ENCODE results near the gene GLO1. TPM values are rescaled to one million over a fixed set of nuclear protein-coding genes. Genes with fewer than 3 reads are reported as not detected.

GLO1 gene
- polyA plus RNA-seq, 3 donors = 11.4 to 68.6 (median 62.6) TPM

DNA sequence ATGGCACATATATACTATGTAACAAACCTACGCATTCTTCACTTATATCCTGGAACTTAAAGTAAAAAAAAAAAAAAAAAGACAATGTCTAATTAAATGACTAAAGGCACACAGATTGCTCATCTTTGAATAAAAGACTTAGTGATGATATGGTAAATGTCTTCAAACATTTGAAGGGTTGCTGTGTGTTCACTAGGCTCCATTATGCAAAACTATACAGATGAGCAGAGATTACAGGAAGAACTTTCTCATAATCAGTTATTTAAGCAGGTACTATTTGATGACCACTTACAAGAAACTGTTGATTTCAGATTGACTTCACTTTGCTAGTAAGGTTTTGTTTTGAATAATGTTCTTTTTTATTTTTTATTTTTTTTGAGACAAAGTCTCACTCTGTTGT lies 46.5 kb upstream of the GLO1 start:
- Histone ChIP-seq H3K9me3 (replicated peaks in 1 of 2; ENCODE audit: control insufficient read depth in 1 of 2, insufficient read depth in 1 of 2, low read length in 2 of 2) (no peaks in the 10 kb centered on the region), H3K4me2 (replicated peaks; ENCODE audit: extremely low read depth, low read length, poor library complexity, severe bottlenecking) (no peak overlapping the region), H3K27ac (ENCODE audit: low read depth in 1 of 2, low read length in 2 of 2) (no peak overlapping the region), H3K4me3 (replicated peaks in 1 of 3; ENCODE audit: low read depth in 2 of 3, low read length in 3 of 3) (no peak overlapping the region), H2AFZ (ENCODE audit: insufficient read depth, low read depth, low read length, poor library complexity, severe bottlenecking) (no peak overlapping the region), H4K20me1 (ENCODE audit: insufficient read depth, low read length) (no peaks in the 10 kb centered on the region), H3K79me2 (ENCODE audit: insufficient read depth, low read length) (no peaks in the 10 kb centered on the region), H3K9ac (ENCODE audit: insufficient read depth, low read length, poor library complexity, severe bottlenecking) (no peak overlapping the region), H3K36me3 (replicated peaks in 1 of 2; ENCODE audit: control insufficient read depth in 1 of 2, insufficient read depth in 2 of 2, low read length in 2 of 2) (no peaks in the 10 kb centered on the region), H3K4me1 (ENCODE audit: control insufficient read depth in 1 of 2, insufficient read depth in 2 of 2, low read length in 2 of 2) (no peaks in the 10 kb centered on the region), H3K27me3 (ENCODE audit: control insufficient read depth in 2 of 2, insufficient read depth in 2 of 2, low read length in 2 of 2) (no peaks in the 10 kb centered on the region)
- Mint-ChIP-seq H3K9me3 (peaks cover 0 to 2% (median 0%) of the 10 kb centered on the region in 7 donors), H3K27ac (no peak overlapping the region), H3K36me3 (no peaks in the 10 kb centered on the region), H3K27me3 (ENCODE audit: low read depth in 3 of 3) (peaks cover 2 to 4% (median 3%) of the 10 kb centered on the region in 3 donors), H3K4me3 (no peak overlapping the region), H3K4me1 (no peaks in the 10 kb centered on the region)
- no peak for TF ChIP-seq CTCF (IDR thresholded peaks at IDR 0.05)
- DNase-seq = no peak
- WGBS (ENCODE audit: insufficient coverage) = no CpG with 5 or more reads among the region's 1 CpG
- intact Hi-C loops (cut with micrococcal nuclease) = no loop called here

GRCh38 chr6:38739532-38739931 lies 36.6 kb upstream of the GLO1 start:
- Mint-ChIP-seq H3K27ac (no peak overlapping the region), H3K27me3 (ENCODE audit: low read depth in 3 of 3) (peaks cover 8 to 21% (median 11%) of the 10 kb centered on the region in 3 donors), H3K4me1 (no peaks in the 10 kb centered on the region), H3K9me3 (peaks cover 0 to 4% (median 2%) of the 10 kb centered on the region in 7 donors), H3K36me3 (no peaks in the 10 kb centered on the region), H3K4me3 (no peak overlapping the region)
- Histone ChIP-seq H4K20me1 (ENCODE audit: insufficient read depth, low read length) (no peaks in the 10 kb centered on the region), H3K9me3 (replicated peaks in 1 of 2; ENCODE audit: control insufficient read depth in 1 of 2, insufficient read depth in 1 of 2, low read length in 2 of 2) (no peaks in the 10 kb centered on the region), H3K27me3 (ENCODE audit: control insufficient read depth in 2 of 2, insufficient read depth in 2 of 2, low read length in 2 of 2) (peaks cover 2 to 4% of the 10 kb centered on the region in 2 donors), H3K4me2 (replicated peaks; ENCODE audit: extremely low read depth, low read length, poor library complexity, severe bottlenecking) (no peak overlapping the region), H3K36me3 (replicated peaks in 1 of 2; ENCODE audit: control insufficient read depth in 1 of 2, insufficient read depth in 2 of 2, low read length in 2 of 2) (no peaks in the 10 kb centered on the region), H3K4me3 (replicated peaks in 1 of 3; ENCODE audit: low read depth in 2 of 3, low read length in 3 of 3) (no peak overlapping the region), H3K27ac (ENCODE audit: low read depth in 1 of 2, low read length in 2 of 2) (no peak overlapping the region), H3K4me1 (ENCODE audit: control insufficient read depth in 1 of 2, insufficient read depth in 2 of 2, low read length in 2 of 2) (no peaks in the 10 kb centered on the region), H3K9ac (ENCODE audit: insufficient read depth, low read length, poor library complexity, severe bottlenecking) (no peak overlapping the region), H2AFZ (ENCODE audit: insufficient read depth, low read depth, low read length, poor library complexity, severe bottlenecking) (no peak overlapping the region), H3K79me2 (ENCODE audit: insufficient read depth, low read length) (no peaks in the 10 kb centered on the region)
- intact Hi-C loops (cut with micrococcal nuclease) = no loop called here
- TF ChIP-seq CTCF (IDR thresholded peaks at IDR 0.05) = no peak
- WGBS (ENCODE audit: insufficient coverage) = no CpG with 5 or more reads among the region's 5 CpGs
- DNase-seq = no peak

Measured in CD14-positive monocyte (primary cell).